ENCODE measurements around the gene MAPKAP1.

GRCh38 chr9:125547368-125547767 lies 159.6 kb downstream of the MAPKAP1 start:
- no peak for TF ChIP-seq EZH2 (IDR thresholded peaks at IDR 0.05)
- TF ChIP-seq POLR2AphosphoS5 (IDR thresholded peaks at IDR 0.05; ENCODE audit: borderline replicate concordance, low read depth, low read length): no peak
- no peak for TF ChIP-seq FOXP2 (optimal IDR thresholded peaks at IDR 0.05; ENCODE audit: control extremely low read depth, extremely low read length, insufficient read depth)
